CD4-positive, alpha-beta T cell treated with Interleukin-17A for 1 hour (primary cell): Measurements from ENCODE around the gene EIF4G3.
"Not testable (repeated sequence)": the region's sequence is repeated elsewhere in the genome, so short reads cannot be mapped to it uniquely, and the experiment has no call there.

ENCODE experiments used
- DNase-seq: peaks from one replicate; pipeline ENCODE4 v3.0.0-alpha.2; 2020

The EIF4G3 gene

GRCh38 chr1:20854529-20854928 is 322.2 kb downstream of the EIF4G3 start:
- no peak for DNase-seq

GRCh38 chr1:20851791-20852190 is 324.9 kb downstream of the EIF4G3 start:
- not testable (repeated sequence) for DNase-seq

GRCh38 chr1:20850021-20850420 is 326.7 kb downstream of the EIF4G3 start:
- DNase-seq: no peak

DNA sequence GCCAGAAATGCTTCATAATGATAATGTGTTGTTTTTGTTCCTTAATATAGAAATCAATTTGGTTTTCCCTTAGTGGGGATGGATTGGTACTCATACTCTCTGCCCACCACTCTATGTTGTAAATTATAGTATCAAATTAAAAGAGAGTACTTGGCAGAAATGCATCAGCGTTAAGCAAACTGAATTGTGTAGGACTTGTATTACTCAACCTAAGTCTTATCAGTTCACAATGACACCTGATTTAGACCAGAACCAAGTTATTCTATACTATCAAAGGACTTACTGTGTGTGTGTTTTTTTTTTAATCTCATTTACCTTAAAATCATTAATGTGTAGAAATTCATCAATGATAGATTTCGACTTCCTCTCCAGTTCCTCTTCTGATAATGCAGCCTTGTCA is 327.6 kb downstream of the EIF4G3 start:
- DNase-seq: no peak

GRCh38 chr1:20848162-20848561 is 328.5 kb downstream of the EIF4G3 start:
- DNase-seq: no peak

DNA sequence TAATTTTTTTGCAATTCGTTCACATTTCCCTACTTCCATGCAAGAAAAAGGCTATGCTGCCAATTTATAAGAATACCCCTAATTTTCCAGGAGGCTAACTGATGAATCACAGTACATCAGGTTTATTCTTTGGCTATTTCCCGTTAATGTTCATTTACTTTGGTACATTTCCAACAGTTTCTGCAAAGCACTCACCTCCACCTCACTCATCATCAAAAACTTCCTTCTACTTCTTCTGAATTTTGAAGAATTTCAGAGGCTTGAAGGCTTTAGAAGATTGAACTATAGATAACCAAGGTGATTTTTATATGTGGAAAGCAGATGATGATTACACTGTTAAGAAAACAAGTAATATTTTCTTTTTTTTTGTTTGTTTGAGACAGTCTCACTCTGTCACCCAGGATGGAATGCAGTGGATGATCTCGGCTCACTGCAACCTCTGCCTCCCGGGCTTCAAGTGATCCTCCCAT is 329.1 kb downstream of the EIF4G3 start:
- DNase-seq: no peak

GRCh38 chr1:20846461-20847374 is 330.0 kb downstream of the EIF4G3 start:
- no peak for DNase-seq

- no peak for DNase-seq
Measured at GRCh38 chr1:20840731-20841130, 336.0 kb downstream of the EIF4G3 start.

GRCh38 chr1:20837554-20838192 is 339.0 kb downstream of the EIF4G3 start:
- no peak for DNase-seq

DNA sequence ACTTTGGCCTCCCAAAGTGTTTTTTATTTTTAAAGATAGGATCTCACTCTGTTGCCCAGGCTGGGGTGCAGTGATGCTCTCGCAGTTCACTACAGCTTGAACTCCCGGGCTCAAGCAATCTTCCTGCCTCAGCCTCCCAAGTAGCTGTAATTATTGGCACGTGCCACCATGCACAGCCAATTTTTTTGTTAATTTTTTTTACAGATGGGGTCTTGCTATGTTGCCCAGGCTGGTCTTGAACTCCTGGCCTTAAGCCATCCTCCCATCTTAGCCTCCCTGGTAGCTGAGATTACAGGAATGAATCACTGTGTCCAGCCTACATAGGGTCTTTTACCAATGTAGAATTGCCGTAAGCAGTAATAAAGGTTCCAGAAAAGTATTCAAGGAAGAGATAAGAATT is 340.5 kb downstream of the EIF4G3 start:
- no peak for DNase-seq

GRCh38 chr1:20834780-20835179 is 341.9 kb downstream of the EIF4G3 start:
- no peak for DNase-seq

- no peak for DNase-seq
Measured at GRCh38 chr1:20834192-20834591, 342.5 kb downstream of the EIF4G3 start.

DNA sequence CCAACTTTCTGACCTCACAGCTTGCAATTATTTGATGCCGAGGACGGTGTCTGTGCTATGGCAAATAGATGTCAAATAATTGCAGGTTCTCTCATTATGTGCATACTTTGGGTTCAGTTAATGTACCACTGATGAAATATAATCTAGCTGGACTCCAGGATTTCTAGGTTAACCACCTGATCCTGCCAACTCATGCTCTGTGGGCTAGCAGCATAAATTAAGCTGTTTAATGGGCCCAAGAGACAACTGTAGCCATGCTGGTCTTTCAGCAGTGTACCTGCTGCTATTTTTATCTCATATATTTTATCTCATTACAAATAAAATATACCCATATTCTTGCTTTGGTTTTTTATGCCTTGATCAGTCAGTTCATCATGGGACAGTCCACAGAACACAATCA is 346.3 kb downstream of the EIF4G3 start:
- DNase-seq: no peak

- no peak for DNase-seq
Measured at GRCh38 chr1:20829946-20830345, 346.8 kb downstream of the EIF4G3 start.

- DNase-seq: no peak
Measured at GRCh38 chr1:20829531-20829930, 347.2 kb downstream of the EIF4G3 start.

- no peak for DNase-seq
Measured at GRCh38 chr1:20823845-20824244, 352.9 kb downstream of the EIF4G3 start.

GRCh38 chr1:20821466-20821865 is 355.2 kb downstream of the EIF4G3 start:
- DNase-seq: no peak

DNA sequence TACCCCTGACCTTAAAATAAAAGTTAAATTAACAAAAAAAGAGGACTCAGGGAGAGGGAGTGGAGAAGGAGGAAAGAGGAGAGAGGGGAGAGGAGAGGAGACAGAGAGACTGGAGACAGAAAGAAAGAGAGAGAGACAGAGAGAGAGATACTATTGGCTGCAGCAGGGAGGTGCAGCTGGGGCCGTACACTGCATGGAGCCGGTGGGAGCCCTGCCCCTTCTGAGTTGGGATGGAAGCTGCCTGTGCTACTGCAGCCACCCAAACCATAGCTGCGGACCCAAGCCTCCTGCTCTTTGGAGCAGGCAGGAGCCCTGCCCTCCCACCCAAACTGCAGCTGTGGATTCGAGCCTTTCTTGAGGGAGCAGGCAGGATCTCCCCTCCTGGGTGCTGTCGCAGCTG is 356.9 kb downstream of the EIF4G3 start:
- no peak for DNase-seq

GRCh38 chr1:20814534-20814871 is 362.2 kb downstream of the EIF4G3 start:
- no peak for DNase-seq

DNA sequence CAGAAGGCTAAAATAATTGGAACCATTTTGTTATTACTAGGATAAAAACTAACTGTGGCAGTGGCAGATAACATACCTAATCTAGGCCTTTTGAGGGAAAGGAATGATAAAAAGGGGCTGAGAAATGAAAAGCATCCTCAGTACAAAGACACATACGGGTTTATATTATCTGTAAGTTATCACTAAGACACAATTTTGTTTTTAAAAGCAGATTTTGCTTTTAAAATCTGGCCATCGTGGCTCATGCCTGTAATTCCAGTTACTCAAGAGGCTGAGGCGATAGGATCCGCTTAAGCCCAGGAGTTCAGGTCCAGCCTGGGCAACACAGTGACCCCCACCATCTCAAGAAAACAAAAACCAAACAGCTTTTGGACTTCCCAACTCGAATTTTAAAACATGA is 364.8 kb downstream of the EIF4G3 start:
- no peak for DNase-seq

- DNase-seq: no peak
Measured at GRCh38 chr1:20793236-20793635, 383.5 kb downstream of the EIF4G3 start.

- no peak for DNase-seq
Measured at GRCh38 chr1:20792196-20792595, 384.5 kb downstream of the EIF4G3 start.

GRCh38 chr1:20790785-20791184 is 385.9 kb downstream of the EIF4G3 start:
- no peak for DNase-seq

DNA sequence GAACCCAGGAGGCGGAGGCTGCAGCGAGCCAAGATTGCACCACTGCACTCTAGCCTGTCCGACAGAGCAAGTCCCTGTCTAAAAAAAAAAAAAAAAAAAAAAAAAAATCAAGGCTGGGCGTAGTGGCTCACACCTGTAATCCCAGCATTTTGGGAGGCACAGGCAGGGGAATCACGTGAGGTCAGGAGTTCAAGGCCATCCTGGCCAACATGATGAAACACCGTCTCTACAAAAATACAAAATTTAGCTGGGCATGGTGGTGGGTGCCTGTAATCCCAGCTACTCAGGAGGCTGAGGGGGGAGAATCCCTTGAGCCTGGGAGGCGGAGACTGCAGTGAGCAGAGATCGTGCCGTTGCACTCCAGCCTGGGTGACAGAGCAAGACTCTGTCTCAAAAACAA is 387.1 kb downstream of the EIF4G3 start:
- DNase-seq: not testable (repeated sequence)
